Activated naive CD8-positive, alpha-beta T cell treated with anti-CD3 and anti-CD28 coated beads, Interleukin-2, amount 10 ng/mL, durations not matched to agents 7 days and 5 days (primary cell): ENCODE results near the gene TMEFF2. TPM values are rescaled to one million over a fixed set of nuclear protein-coding genes. Genes with fewer than 3 reads are reported as not detected.

Source experiments
- ATAC-seq: fragments of 150-1000 bp; cut with Tn5 transposase; one replicate; pipeline ENCODE4 v1.10.0; 2021; ENCODE audit warnings: low read depth, moderate library complexity
- POLR2A ChIA-PET: fragments of 350-600 bp; sonication (Branson Sonifier 250); formaldehyde crosslinking; loops from one replicate; lab custom pipeline; 2021; ENCODE audit warnings: antibody characterized with exemption; lab: Charles Lee
- DNase-seq: peaks from one replicate; pipeline ENCODE4 v3.0.0; 2021
- H3K27ac Mint-ChIP-seq: one replicate; pipeline ENCODE4 v1.8.0; 2022; ENCODE audit warnings: mild to moderate bottlenecking, mixed read lengths
- H3K27me3 Mint-ChIP-seq: one replicate; pipeline ENCODE4 v1.8.0; 2022; ENCODE audit warnings: mild to moderate bottlenecking, moderate library complexity, mixed read lengths
- H3K36me3 Mint-ChIP-seq: one replicate; pipeline ENCODE4 v1.8.0; 2021; ENCODE audit warnings: mild to moderate bottlenecking, mixed read lengths
- H3K4me1 Mint-ChIP-seq: one replicate; pipeline ENCODE4 v1.8.0; 2021; ENCODE audit warnings: mixed read lengths
- H3K4me3 Mint-ChIP-seq: one replicate; pipeline ENCODE4 v1.8.0; 2022; ENCODE audit warnings: mild to moderate bottlenecking, moderate library complexity, mixed read lengths
- H3K9me3 Mint-ChIP-seq: one replicate; pipeline ENCODE4 v1.8.0; 2021; ENCODE audit warnings: mixed read lengths
- total RNA-seq, 2 experiments: library from RNA; stranded (reverse); gene quantifications; one replicate each; pipeline ENCODE4 v1.2.3, GENCODE V29; 2021

The TMEFF2 gene
- total RNA-seq, 2 experiments from 2014 or later = not detected

GRCh38 chr2:192159736-192160135 lies 35.0 kb downstream of the TMEFF2 start:
- Mint-ChIP-seq H3K4me1 (peaks cover 6% of the 10 kb centered on the region), H3K27me3 (peaks cover 4% of the 10 kb centered on the region), H3K27ac (no peak overlapping the region), H3K4me3 (no peak overlapping the region), H3K36me3 (no peaks in the 10 kb centered on the region), H3K9me3 (no peaks in the 10 kb centered on the region)
- DNase-seq (no peak), ATAC-seq (no peak)
- POLR2A ChIA-PET = no interaction called here

- Mint-ChIP-seq H3K27me3 (peaks cover 4% of the 10 kb centered on the region), H3K4me3 (no peak overlapping the region), H3K9me3 (no peaks in the 10 kb centered on the region), H3K27ac (no peak overlapping the region), H3K4me1 (peaks cover 6% of the 10 kb centered on the region), H3K36me3 (no peaks in the 10 kb centered on the region)
- POLR2A ChIA-PET = no interaction called here
- DNase-seq (no peak), ATAC-seq (no peak)
These were observed 35.5 kb downstream of the TMEFF2 start for GRCh38 chr2:192159208-192159607.

- Mint-ChIP-seq H3K36me3 (no peaks in the 10 kb centered on the region), H3K4me3 (no peak overlapping the region), H3K27me3 (peaks cover 4% of the 10 kb centered on the region), H3K9me3 (no peaks in the 10 kb centered on the region), H3K4me1 (peaks cover 6% of the 10 kb centered on the region), H3K27ac (no peak overlapping the region)
- ATAC-seq (no peak), DNase-seq (no peak)
- POLR2A ChIA-PET = no interaction called here
These were observed 37.0 kb downstream of the TMEFF2 start for GRCh38 chr2:192157776-192158175.

GRCh38 chr2:192155511-192156118 lies 39.1 kb downstream of the TMEFF2 start:
- Mint-ChIP-seq H3K4me3 (no peak overlapping the region), H3K4me1 (no peaks in the 10 kb centered on the region), H3K27me3 (peaks cover 5% of the 10 kb centered on the region), H3K9me3 (no peaks in the 10 kb centered on the region), H3K27ac (no peak overlapping the region), H3K36me3 (no peaks in the 10 kb centered on the region)
- POLR2A ChIA-PET = no interaction called here
- DNase-seq (no peak), ATAC-seq (no peak)

- H3K27ac Mint-ChIP-seq = no peak overlapping the region
- H3K36me3 Mint-ChIP-seq = no peaks in the 10 kb centered on the region
- no peaks in the 10 kb centered on the region for H3K9me3 Mint-ChIP-seq
- POLR2A ChIA-PET = no interaction called here
- ATAC-seq = no peak
- H3K4me3 Mint-ChIP-seq = no peak overlapping the region
- H3K4me1 Mint-ChIP-seq = no peaks in the 10 kb centered on the region
- peaks cover 5% of the 10 kb centered on the region for H3K27me3 Mint-ChIP-seq
- DNase-seq = no peak
These were observed 41.2 kb downstream of the TMEFF2 start for GRCh38 chr2:192153561-192153960.

GRCh38 chr2:192151853-192152252 lies 42.9 kb downstream of the TMEFF2 start:
- Mint-ChIP-seq H3K4me3 (no peak overlapping the region), H3K27ac (no peak overlapping the region), H3K9me3 (no peaks in the 10 kb centered on the region), H3K36me3 (no peaks in the 10 kb centered on the region), H3K4me1 (no peaks in the 10 kb centered on the region), H3K27me3 (peaks cover 5% of the 10 kb centered on the region)
- ATAC-seq (no peak), DNase-seq (no peak)
- POLR2A ChIA-PET = no interaction called here

- Mint-ChIP-seq H3K9me3 (no peaks in the 10 kb centered on the region), H3K4me1 (no peaks in the 10 kb centered on the region), H3K27ac (no peak overlapping the region), H3K36me3 (no peaks in the 10 kb centered on the region), H3K27me3 (peaks cover 8% of the 10 kb centered on the region), H3K4me3 (no peak overlapping the region)
- DNase-seq (no peak), ATAC-seq (no peak)
- POLR2A ChIA-PET = no interaction called here
These were observed 44.6 kb downstream of the TMEFF2 start for GRCh38 chr2:192150166-192150565.

GRCh38 chr2:192148620-192149321 lies 46.0 kb downstream of the TMEFF2 start:
- H3K27ac Mint-ChIP-seq = no peak overlapping the region
- no peaks in the 10 kb centered on the region for H3K9me3 Mint-ChIP-seq
- H3K4me3 Mint-ChIP-seq = no peak overlapping the region
- no peaks in the 10 kb centered on the region for H3K36me3 Mint-ChIP-seq
- H3K4me1 Mint-ChIP-seq = no peaks in the 10 kb centered on the region
- ATAC-seq (no peak), DNase-seq (no peak)
- POLR2A ChIA-PET = no interaction called here
- peaks cover 9% of the 10 kb centered on the region for H3K27me3 Mint-ChIP-seq

- ATAC-seq = no peak
- POLR2A ChIA-PET = no interaction called here
- Mint-ChIP-seq H3K9me3 (no peaks in the 10 kb centered on the region), H3K27me3 (peaks cover 9% of the 10 kb centered on the region), H3K4me3 (no peak overlapping the region), H3K4me1 (no peaks in the 10 kb centered on the region), H3K27ac (no peak overlapping the region), H3K36me3 (no peaks in the 10 kb centered on the region)
- DNase-seq = no peak
These were observed 46.5 kb downstream of the TMEFF2 start for GRCh38 chr2:192148241-192148619.

GRCh38 chr2:192146069-192147015 lies 48.4 kb downstream of the TMEFF2 start:
- POLR2A ChIA-PET = no interaction called here

GRCh38 chr2:192145496-192145895 lies 49.2 kb downstream of the TMEFF2 start:
- no peak overlapping the region for H3K27ac Mint-ChIP-seq
- no peak for ATAC-seq
- H3K4me1 Mint-ChIP-seq = no peaks in the 10 kb centered on the region
- peaks cover 7% of the 10 kb centered on the region for H3K27me3 Mint-ChIP-seq
- no peak overlapping the region for H3K4me3 Mint-ChIP-seq
- H3K9me3 Mint-ChIP-seq = no peaks in the 10 kb centered on the region
- H3K36me3 Mint-ChIP-seq = no peaks in the 10 kb centered on the region
- POLR2A ChIA-PET = no interaction called here
- DNase-seq = no peak

More at GRCh38 chr2:192146069-192147015, 48.4 kb downstream of the TMEFF2 start:
- no peaks in the 10 kb centered on the region for H3K9me3 Mint-ChIP-seq
- H3K27me3 Mint-ChIP-seq = peaks cover 7% of the 10 kb centered on the region
- no peak overlapping the region for H3K4me3 Mint-ChIP-seq
- ATAC-seq = no peak
- no peaks in the 10 kb centered on the region for H3K36me3 Mint-ChIP-seq
- H3K27ac Mint-ChIP-seq = no peak overlapping the region
- H3K4me1 Mint-ChIP-seq = no peaks in the 10 kb centered on the region
- DNase-seq = no peak

- H3K27me3 Mint-ChIP-seq = peaks cover 4% of the 10 kb centered on the region
- H3K36me3 Mint-ChIP-seq = no peaks in the 10 kb centered on the region
- H3K27ac Mint-ChIP-seq = no peak overlapping the region
- DNase-seq = no peak
- H3K4me3 Mint-ChIP-seq = no peak overlapping the region
- no peak for ATAC-seq
- POLR2A ChIA-PET = no interaction called here
- no peaks in the 10 kb centered on the region for H3K4me1 Mint-ChIP-seq
- no peaks in the 10 kb centered on the region for H3K9me3 Mint-ChIP-seq
These were observed 54.4 kb downstream of the TMEFF2 start for GRCh38 chr2:192140236-192140839.

- Mint-ChIP-seq H3K27me3 (peaks cover 4% of the 10 kb centered on the region), H3K4me3 (no peak overlapping the region), H3K4me1 (no peaks in the 10 kb centered on the region), H3K36me3 (no peaks in the 10 kb centered on the region), H3K27ac (no peak overlapping the region), H3K9me3 (no peaks in the 10 kb centered on the region)
- ATAC-seq = no peak
- DNase-seq = no peak
- POLR2A ChIA-PET = no interaction called here
These were observed 54.9 kb downstream of the TMEFF2 start for GRCh38 chr2:192139813-192140212.
